Mesendoderm (in vitro differentiated cells): ENCODE measurements around the gene OPCML.

Experiments
- DNase-seq: peaks from one replicate; pipeline ENCODE4 v3.0.0; 2013
- H2AK5ac ChIP-seq: 2 replicates; pipeline ENCODE4 v1.6.1; 2013; ENCODE audit warnings: low read length, inconsistent platforms
- H2BK120ac ChIP-seq: 2 replicates; pipeline ENCODE4 v1.6.1; 2013; ENCODE audit warnings: low read depth, mild to moderate bottlenecking, low read length, moderate library complexity, mixed read lengths
- H2BK15ac ChIP-seq: replicated peaks from 2 replicates; pipeline ENCODE4 v1.6.1; 2013; ENCODE audit warnings: low read depth, mild to moderate bottlenecking, moderate library complexity
- H2BK5ac ChIP-seq: 2 replicates; pipeline ENCODE4 v1.6.1; 2013; ENCODE audit warnings: low read length, inconsistent platforms
- H3K18ac ChIP-seq: 2 replicates; pipeline ENCODE4 v1.6.1; 2013; ENCODE audit warnings: mild to moderate bottlenecking, low read length, mixed read lengths
- H3K23ac ChIP-seq: one replicate; pipeline ENCODE4 v1.6.1; 2013; ENCODE audit warnings: low read length
- H3K27ac ChIP-seq: 2 replicates; pipeline ENCODE4 v1.5.1; 2013; ENCODE audit warnings: low read depth, mild to moderate bottlenecking, inconsistent platforms, low read length, moderate library complexity
- H3K27me3 ChIP-seq: 2 replicates; pipeline ENCODE4 v1.6.1; 2013; ENCODE audit warnings: low read length, control low read depth, mild to moderate bottlenecking, inconsistent platforms; ENCODE audit not compliant: insufficient read depth, poor library complexity
- H3K36me3 ChIP-seq: 2 replicates; pipeline ENCODE4 v1.6.1; 2013; ENCODE audit warnings: low read length, inconsistent platforms; ENCODE audit not compliant: control insufficient read depth, insufficient read depth
- H3K4ac ChIP-seq: one replicate; pipeline ENCODE4 v1.6.1; 2013; ENCODE audit warnings: low read depth, mild to moderate bottlenecking, low read length, moderate library complexity
- H3K4me1 ChIP-seq: 2 replicates; pipeline ENCODE4 v1.6.1; 2013; ENCODE audit warnings: low read depth, low read length, inconsistent platforms; ENCODE audit not compliant: control insufficient read depth
- H3K4me2 ChIP-seq: 2 replicates; pipeline ENCODE4 v1.6.1; 2013; ENCODE audit warnings: low read length
- H3K4me3 ChIP-seq: 2 replicates; pipeline ENCODE4 v1.5.1; 2013; ENCODE audit warnings: mild to moderate bottlenecking, low read length
- H3K56ac ChIP-seq: one replicate; pipeline ENCODE4 v1.6.1; 2013; ENCODE audit warnings: low read length
- H3K79me1 ChIP-seq: 2 replicates; pipeline ENCODE4 v1.6.1; 2013; ENCODE audit warnings: low read length, inconsistent platforms
- H3K79me2 ChIP-seq: 2 replicates; pipeline ENCODE4 v1.6.1; 2013; ENCODE audit warnings: mild to moderate bottlenecking, low read length; ENCODE audit not compliant: control insufficient read depth, insufficient read depth
- H3K9ac ChIP-seq: 2 replicates; pipeline ENCODE4 v1.6.1; 2013; ENCODE audit warnings: low read length, inconsistent platforms
- H4K5ac ChIP-seq: one replicate; pipeline ENCODE4 v1.6.1; 2013; ENCODE audit warnings: low read length
- H4K8ac ChIP-seq: one replicate; pipeline ENCODE4 v1.6.1; 2013; ENCODE audit warnings: low read depth, mild to moderate bottlenecking, control low read depth, low read length, moderate library complexity
- WGBS: extraction: QIAGEN DNeasy Blood & Tissue Kit; methylation state at CpG from one replicate; pipeline ENCODE4 v1.1.7; 2013; ENCODE audit warnings: low lambda C conversion rate, missing lambda C conversion rate; ENCODE audit not compliant: insufficient coverage; ENCODE audit errors: extremely low coverage; 5-methylcytosine and 5-hydroxymethylcytosine counted together

OPCML gene

GRCh38 chr11:132865623-132866022, 666.7 kb downstream of the OPCML start:
- no peaks in the 10 kb centered on the region for H3K4me1 ChIP-seq
- no peaks in the 10 kb centered on the region for H3K36me3 ChIP-seq
- no peak overlapping the region for H3K56ac ChIP-seq
- no peaks in the 10 kb centered on the region for H3K79me1 ChIP-seq
- no peak overlapping the region for H3K4me3 ChIP-seq
- no peak overlapping the region for H3K18ac ChIP-seq
- no peak overlapping the region for H2AK5ac ChIP-seq
- no peak for DNase-seq
- H2BK120ac ChIP-seq = no peak overlapping the region
- no peak overlapping the region for H3K4me2 ChIP-seq
- no peaks in the 10 kb centered on the region for H3K79me2 ChIP-seq
- no peak overlapping the region for H4K8ac ChIP-seq
- H3K27me3 ChIP-seq = no peaks in the 10 kb centered on the region
- WGBS = no CpG with 5 or more reads among the region's 5 CpGs
- H3K27ac ChIP-seq = no peak overlapping the region
- no peak overlapping the region for H2BK5ac ChIP-seq
- H4K5ac ChIP-seq = no peak overlapping the region
- H3K9ac ChIP-seq = no peak overlapping the region
- H3K23ac ChIP-seq = no peak overlapping the region
- no peak overlapping the region for H2BK15ac ChIP-seq
- peak overlapping the region; percentile 2 for H3K4ac ChIP-seq

DNA sequence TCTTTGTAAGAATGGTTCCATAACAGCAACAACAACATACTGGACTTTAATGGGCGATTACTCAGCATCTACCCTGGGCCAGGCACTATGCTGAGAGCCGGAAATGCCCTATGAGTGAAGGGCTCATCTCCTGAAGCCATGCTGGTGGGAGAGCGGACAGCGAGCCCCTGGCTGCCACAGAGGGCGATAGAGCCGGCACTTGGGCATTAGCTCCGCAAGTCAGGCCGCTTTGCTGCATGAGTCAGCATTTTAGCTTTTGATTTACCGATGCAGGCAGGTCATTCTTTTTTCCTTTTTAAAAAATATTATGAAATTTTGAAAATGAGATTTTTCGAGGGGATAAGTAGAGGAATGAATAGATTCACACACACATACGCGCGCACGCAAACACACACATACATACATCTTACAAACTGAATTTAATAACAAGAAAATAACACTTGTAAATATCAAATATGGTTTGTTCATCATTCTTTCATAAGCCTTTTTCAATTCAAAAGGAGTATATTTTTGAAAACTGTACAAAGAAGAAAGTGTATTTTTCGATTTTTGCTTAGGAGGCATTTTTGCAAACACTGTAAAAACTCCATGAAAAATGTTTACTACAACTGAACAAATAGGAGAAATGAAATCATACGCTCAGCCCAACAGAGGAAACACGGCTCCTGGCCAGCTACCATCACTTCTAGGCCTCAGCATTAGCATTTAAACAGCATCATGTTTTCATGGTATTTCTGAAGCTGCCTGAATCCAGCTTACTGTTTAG, 667.3 kb downstream of the OPCML start:
- H4K5ac ChIP-seq = no peak overlapping the region
- WGBS = no CpG with 5 or more reads among the region's 17 CpGs
- DNase-seq = peak; percentile 87

GRCh38 chr11:132862933-132863332, 669.4 kb downstream of the OPCML start:
- no peaks in the 10 kb centered on the region for H3K79me1 ChIP-seq
- no peak overlapping the region for H3K4ac ChIP-seq
- no peak overlapping the region for H3K27ac ChIP-seq
- no peak overlapping the region for H3K9ac ChIP-seq
- H3K4me2 ChIP-seq = no peak overlapping the region
- H3K4me1 ChIP-seq = no peaks in the 10 kb centered on the region
- H2BK5ac ChIP-seq = no peak overlapping the region
- no peak overlapping the region for H3K56ac ChIP-seq
- H2BK120ac ChIP-seq = no peak overlapping the region
- no peaks in the 10 kb centered on the region for H3K79me2 ChIP-seq
- DNase-seq = no peak
- no peak overlapping the region for H2AK5ac ChIP-seq
- H2BK15ac ChIP-seq = no peak overlapping the region
- H4K8ac ChIP-seq = no peak overlapping the region
- WGBS = no CpG with 5 or more reads among the region's 5 CpGs
- H3K23ac ChIP-seq = no peak overlapping the region
- no peaks in the 10 kb centered on the region for H3K36me3 ChIP-seq
- H4K5ac ChIP-seq = no peak overlapping the region
- no peaks in the 10 kb centered on the region for H3K27me3 ChIP-seq
- H3K4me3 ChIP-seq = no peak overlapping the region
- no peak overlapping the region for H3K18ac ChIP-seq

More for the DNA sequence above, 667.3 kb downstream of the OPCML start:
- Histone ChIP-seq H3K27ac (no peak overlapping the region), H4K8ac (no peak overlapping the region), H3K56ac (no peak overlapping the region), H2BK120ac (no peak overlapping the region), H3K27me3 (no peaks in the 10 kb centered on the region), H3K79me2 (no peaks in the 10 kb centered on the region), H3K4ac (peak overlapping the region; percentile 2), H3K23ac (no peak overlapping the region), H3K9ac (no peak overlapping the region), H3K18ac (peak overlapping the region; percentile 77), H2BK5ac (no peak overlapping the region), H3K79me1 (no peaks in the 10 kb centered on the region), H3K4me2 (no peak overlapping the region), H3K36me3 (no peaks in the 10 kb centered on the region), H3K4me3 (no peak overlapping the region), H2AK5ac (no peak overlapping the region), H2BK15ac (no peak overlapping the region), H3K4me1 (no peaks in the 10 kb centered on the region)

DNA sequence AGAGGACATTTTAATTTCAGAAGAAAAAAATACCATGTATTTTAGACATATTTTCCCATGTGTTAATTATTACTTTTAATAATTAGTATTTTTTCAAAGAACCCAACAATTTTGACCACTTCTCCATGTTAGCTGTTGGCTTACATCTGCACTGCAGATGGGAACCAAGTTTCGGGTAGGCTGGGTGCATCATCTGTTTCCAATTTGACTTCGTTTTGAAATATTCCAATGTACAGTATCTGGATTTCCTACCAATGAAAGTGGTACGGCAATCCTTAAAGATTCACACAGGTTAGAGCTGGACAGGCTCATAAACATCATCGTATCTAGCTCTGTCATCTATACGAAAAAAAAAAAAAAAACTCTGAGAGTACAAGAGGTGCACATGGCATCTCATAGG, 670.2 kb downstream of the OPCML start:
- Histone ChIP-seq H3K9ac (no peak overlapping the region), H4K8ac (no peak overlapping the region), H3K18ac (no peak overlapping the region), H3K4me2 (no peak overlapping the region), H3K27ac (no peak overlapping the region), H3K36me3 (no peaks in the 10 kb centered on the region), H4K5ac (no peak overlapping the region), H2BK5ac (no peak overlapping the region), H2BK120ac (peak overlapping the region; percentile 85), H2AK5ac (no peak overlapping the region), H3K79me2 (no peaks in the 10 kb centered on the region), H3K79me1 (no peaks in the 10 kb centered on the region), H3K56ac (no peak overlapping the region), H2BK15ac (no peak overlapping the region), H3K4me1 (no peaks in the 10 kb centered on the region), H3K4me3 (no peak overlapping the region), H3K4ac (no peak overlapping the region), H3K23ac (no peak overlapping the region), H3K27me3 (no peaks in the 10 kb centered on the region)
- DNase-seq = no peak
- WGBS = no CpG with 5 or more reads among the region's 5 CpGs

DNA sequence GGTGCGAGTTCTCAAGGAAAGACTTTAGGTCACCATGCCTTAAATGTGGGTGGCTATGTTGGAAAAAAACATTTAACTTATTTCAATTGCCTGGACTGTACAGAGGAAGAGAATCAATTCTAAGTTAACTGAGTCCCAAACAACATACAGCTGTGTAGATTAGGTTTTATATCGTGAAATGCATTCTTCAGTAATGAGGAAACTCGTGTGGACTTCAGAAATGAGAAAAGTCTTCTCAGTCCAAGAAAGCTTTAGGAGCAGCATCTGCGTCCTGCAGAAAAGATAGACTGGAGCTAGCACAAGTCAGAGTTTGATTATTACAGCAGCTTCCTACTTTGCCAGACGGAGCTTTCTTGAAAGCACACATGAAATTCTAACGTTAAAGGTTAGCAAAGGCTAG, 673.0 kb downstream of the OPCML start:
- Histone ChIP-seq H3K18ac (no peak overlapping the region), H3K27me3 (no peaks in the 10 kb centered on the region), H3K4me2 (no peak overlapping the region), H4K5ac (no peak overlapping the region), H3K36me3 (no peaks in the 10 kb centered on the region), H4K8ac (no peak overlapping the region), H3K56ac (no peak overlapping the region), H3K79me1 (no peaks in the 10 kb centered on the region), H3K27ac (no peak overlapping the region), H2BK120ac (no peak overlapping the region), H3K4me1 (no peaks in the 10 kb centered on the region), H2BK5ac (no peak overlapping the region), H3K4me3 (no peak overlapping the region), H2AK5ac (no peak overlapping the region), H3K4ac (no peak overlapping the region), H3K9ac (no peak overlapping the region), H3K79me2 (no peaks in the 10 kb centered on the region), H3K23ac (no peak overlapping the region), H2BK15ac (no peak overlapping the region)
- WGBS = no CpG with 5 or more reads among the region's 6 CpGs
- DNase-seq = no peak

GRCh38 chr11:132858223-132858622, 674.1 kb downstream of the OPCML start:
- no peaks in the 10 kb centered on the region for H3K79me2 ChIP-seq
- H2BK5ac ChIP-seq = no peak overlapping the region
- no peak overlapping the region for H4K5ac ChIP-seq
- peak; percentile 91 for DNase-seq
- no CpG with 5 or more reads among the region's 5 CpGs for WGBS
- H4K8ac ChIP-seq = no peak overlapping the region
- H3K56ac ChIP-seq = no peak overlapping the region
- H3K79me1 ChIP-seq = no peaks in the 10 kb centered on the region
- H3K23ac ChIP-seq = no peak overlapping the region
- H3K4ac ChIP-seq = no peak overlapping the region
- no peak overlapping the region for H3K9ac ChIP-seq
- H3K4me2 ChIP-seq = no peak overlapping the region
- H3K4me1 ChIP-seq = no peaks in the 10 kb centered on the region
- H2AK5ac ChIP-seq = no peak overlapping the region
- H2BK120ac ChIP-seq = no peak overlapping the region
- no peaks in the 10 kb centered on the region for H3K36me3 ChIP-seq
- H3K4me3 ChIP-seq = no peak overlapping the region
- H3K18ac ChIP-seq = no peak overlapping the region
- no peak overlapping the region for H2BK15ac ChIP-seq
- no peak overlapping the region for H3K27ac ChIP-seq
- no peaks in the 10 kb centered on the region for H3K27me3 ChIP-seq
